Ishikawa (cell line): ENCODE results near the gene TBC1D2B.

Experiments
- CEBPB ChIP-seq: IDR thresholded peaks from 2 replicates; pipeline ENCODE4 v1.6.1; 2012
- EP300 ChIP-seq: IDR thresholded peaks from 2 replicates; pipeline ENCODE4 v1.6.1; 2012; ENCODE audit warnings: borderline replicate concordance
- NFIC ChIP-seq: IDR thresholded peaks from 2 replicates; pipeline ENCODE4 v1.6.1; 2012
- YY1 ChIP-seq: IDR thresholded peaks from 2 replicates; pipeline ENCODE4 v1.6.1; 2012; ENCODE audit warnings: low read depth

GRCh38 chr15:78112551-78112950 lies 35.0 kb upstream of the TBC1D2B start:
- TF ChIP-seq CEBPB (no peak), YY1 (no peak), EP300 (no peak), NFIC (no peak)
